ENCODE results near the gene TSHZ1.

DNA sequence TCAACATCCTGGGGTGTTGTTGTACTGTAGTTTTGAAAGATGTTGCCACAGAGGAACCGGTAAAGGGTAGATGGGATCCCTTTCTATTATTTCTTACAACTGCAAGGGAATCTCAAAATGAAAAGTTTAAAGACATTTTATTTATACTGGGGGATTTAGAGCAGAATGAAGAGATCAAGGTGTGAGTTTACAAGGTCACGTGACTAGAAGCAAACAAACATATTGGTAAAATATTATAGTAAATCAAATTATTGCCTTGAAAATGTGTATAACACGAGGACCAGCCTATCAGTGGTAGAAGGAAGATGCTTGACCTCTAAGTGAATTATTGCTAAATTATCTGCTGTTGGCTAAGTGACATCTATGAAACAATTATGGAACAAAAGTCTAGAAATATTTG, 119.7 kb downstream of the TSHZ1 start:
- TF ChIP-seq, protein P1, sequence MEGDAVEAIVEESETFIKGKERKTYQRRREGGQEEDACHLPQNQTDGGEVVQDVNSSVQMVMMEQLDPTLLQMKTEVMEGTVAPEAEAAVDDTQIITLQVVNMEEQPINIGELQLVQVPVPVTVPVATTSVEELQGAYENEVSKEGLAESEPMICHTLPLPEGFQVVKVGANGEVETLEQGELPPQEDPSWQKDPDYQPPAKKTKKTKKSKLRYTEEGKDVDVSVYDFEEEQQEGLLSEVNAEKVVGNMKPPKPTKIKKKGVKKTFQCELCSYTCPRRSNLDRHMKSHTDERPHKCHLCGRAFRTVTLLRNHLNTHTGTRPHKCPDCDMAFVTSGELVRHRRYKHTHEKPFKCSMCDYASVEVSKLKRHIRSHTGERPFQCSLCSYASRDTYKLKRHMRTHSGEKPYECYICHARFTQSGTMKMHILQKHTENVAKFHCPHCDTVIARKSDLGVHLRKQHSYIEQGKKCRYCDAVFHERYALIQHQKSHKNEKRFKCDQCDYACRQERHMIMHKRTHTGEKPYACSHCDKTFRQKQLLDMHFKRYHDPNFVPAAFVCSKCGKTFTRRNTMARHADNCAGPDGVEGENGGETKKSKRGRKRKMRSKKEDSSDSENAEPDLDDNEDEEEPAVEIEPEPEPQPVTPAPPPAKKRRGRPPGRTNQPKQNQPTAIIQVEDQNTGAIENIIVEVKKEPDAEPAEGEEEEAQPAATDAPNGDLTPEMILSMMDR (IDR thresholded peaks at IDR 0.05), result no peak
- TF ChIP-seq, protein P2, sequence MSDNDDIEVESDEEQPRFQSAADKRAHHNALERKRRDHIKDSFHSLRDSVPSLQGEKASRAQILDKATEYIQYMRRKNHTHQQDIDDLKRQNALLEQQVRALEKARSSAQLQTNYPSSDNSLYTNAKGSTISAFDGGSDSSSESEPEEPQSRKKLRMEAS (IDR thresholded peaks at IDR 0.05; ENCODE audit: low read depth), result no peak
- no peak for TF ChIP-seq SIN3A (IDR thresholded peaks at IDR 0.05; ENCODE audit: borderline replicate concordance, low read depth, low read length)

Data from SK-N-SH (cell line).